ENCODE results near the gene CLSTN3.

CLSTN3 gene

DNA sequence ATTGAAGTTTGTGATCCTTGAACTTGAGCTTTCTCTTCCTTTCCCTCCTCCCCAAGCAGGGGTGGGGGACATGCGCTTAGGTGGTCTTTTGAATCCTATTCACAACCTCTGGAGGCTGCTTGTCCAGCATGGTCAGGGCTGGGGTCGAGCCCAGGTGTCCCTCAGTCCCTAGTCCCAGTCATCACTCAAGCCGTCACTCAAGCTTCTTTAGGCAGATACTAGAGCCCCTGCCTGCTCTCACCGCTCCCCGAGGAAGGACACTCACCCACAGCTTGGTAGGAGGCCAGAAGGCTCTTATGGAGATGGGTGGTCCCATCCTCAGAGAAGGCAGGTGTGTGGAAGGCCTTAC is 20.6 kb upstream of the CLSTN3 start:
- H3K36me3 ChIP-seq (ENCODE audit: control insufficient read depth in 2 of 2, insufficient read depth in 1 of 2, low read length in 2 of 2), result peaks cover 0 to 5% of the 10 kb centered on the region in 2 experiments; a peak in 1 of 3 replicates
- H3K4me3 ChIP-seq (ENCODE audit: low read depth, low read length), result no peak overlapping the region
- no peaks in the 10 kb centered on the region for H3K4me1 ChIP-seq (ENCODE audit: control insufficient read depth, insufficient read depth, low read length)
- ChIA-PET POLR2A (interaction anchor here (0.8 to 3.2 kb wide), 2 partner anchors 164 to 166 kb away, joined by 4 to 20 read pairs; partner anchors contain the start of genes C12orf57 and RNU7-1), CTCF (interaction anchor here (0.5 to 4.3 kb wide), 17 partner anchors 16 to 621 kb away, joined by 3 to 24 read pairs (median 4); partner anchors contain the start of genes C12orf57, C1R, LPCAT3 and RNU7-1)
- TF ChIP-seq ZNF843 (tag by site-specific recombination; IDR thresholded peaks at IDR 0.05) (no peak), KLF9 (tag by site-specific recombination; IDR thresholded peaks at IDR 0.05; ENCODE audit: low read depth) (no peak)
- no peaks in the 10 kb centered on the region for H3K9me3 ChIP-seq (ENCODE audit: control insufficient read depth, insufficient read depth, low read depth, low read length)
- H3K27ac ChIP-seq (ENCODE audit: extremely low read depth, low read depth, low read length), result no peak overlapping the region

DNA sequence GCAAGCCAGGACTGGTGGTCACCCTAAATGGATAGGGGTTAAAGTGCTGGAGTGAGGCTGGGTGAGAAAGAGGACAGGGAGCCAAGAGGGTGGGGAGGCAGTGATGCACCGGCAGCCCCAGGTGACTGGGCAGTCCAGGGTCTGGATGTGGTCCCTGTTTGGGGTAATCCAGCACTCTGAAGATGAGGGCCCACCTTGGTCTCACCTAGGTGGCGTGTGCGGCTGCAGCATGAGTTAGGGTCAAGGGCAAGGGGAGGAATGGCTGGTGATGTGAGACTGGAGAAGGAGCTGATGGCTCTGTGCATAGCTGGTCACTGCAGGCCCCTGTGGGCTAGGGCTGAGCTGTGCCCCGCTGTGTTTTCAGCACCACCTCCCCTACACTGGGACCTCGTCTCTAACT is 19.5 kb upstream of the CLSTN3 start:
- no peaks in the 10 kb centered on the region for H3K4me1 ChIP-seq (ENCODE audit: control insufficient read depth, insufficient read depth, low read length)
- H3K4me3 ChIP-seq (ENCODE audit: low read depth, low read length), result no peak overlapping the region
- H3K9me3 ChIP-seq (ENCODE audit: control insufficient read depth, insufficient read depth, low read depth, low read length), result no peaks in the 10 kb centered on the region
- POLR2A ChIA-PET, result interaction anchor here (1.2 to 2.2 kb wide), 2 partner anchors 166 to 243 kb away, joined by 3 to 9 read pairs; partner anchors contain the start of genes C12orf57, RNU7-1 and TPI1
- peaks cover 0 to 5% of the 10 kb centered on the region in 2 experiments; a peak in 1 of 3 replicates for H3K36me3 ChIP-seq (ENCODE audit: control insufficient read depth in 2 of 2, insufficient read depth in 1 of 2, low read length in 2 of 2)
- H3K27ac ChIP-seq (ENCODE audit: extremely low read depth, low read depth, low read length), result no peak overlapping the region
- no peak for TF ChIP-seq ZNF174 (tag by site-specific recombination; IDR thresholded peaks at IDR 0.05)
- no peak for TF ChIP-seq ZFP37 (tag by site-specific recombination; IDR thresholded peaks at IDR 0.05)
- no peak for TF ChIP-seq ZNF830 (tag by site-specific recombination; IDR thresholded peaks at IDR 0.05; ENCODE audit: low read depth)
- no peak for TF ChIP-seq ZNF610 (tag by site-specific recombination; IDR thresholded peaks at IDR 0.05; ENCODE audit: borderline replicate concordance)
- TF ChIP-seq, protein P1, sequence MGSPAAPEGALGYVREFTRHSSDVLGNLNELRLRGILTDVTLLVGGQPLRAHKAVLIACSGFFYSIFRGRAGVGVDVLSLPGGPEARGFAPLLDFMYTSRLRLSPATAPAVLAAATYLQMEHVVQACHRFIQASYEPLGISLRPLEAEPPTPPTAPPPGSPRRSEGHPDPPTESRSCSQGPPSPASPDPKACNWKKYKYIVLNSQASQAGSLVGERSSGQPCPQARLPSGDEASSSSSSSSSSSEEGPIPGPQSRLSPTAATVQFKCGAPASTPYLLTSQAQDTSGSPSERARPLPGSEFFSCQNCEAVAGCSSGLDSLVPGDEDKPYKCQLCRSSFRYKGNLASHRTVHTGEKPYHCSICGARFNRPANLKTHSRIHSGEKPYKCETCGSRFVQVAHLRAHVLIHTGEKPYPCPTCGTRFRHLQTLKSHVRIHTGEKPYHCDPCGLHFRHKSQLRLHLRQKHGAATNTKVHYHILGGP (tag by site-specific recombination; IDR thresholded peaks at IDR 0.05), result no peak
- TF ChIP-seq ZNF664 (tag by site-specific recombination; IDR thresholded peaks at IDR 0.05), result no peak
- no peak for TF ChIP-seq OSR2 (tag by site-specific recombination; IDR thresholded peaks at IDR 0.05)
- TF ChIP-seq, protein P2, sequence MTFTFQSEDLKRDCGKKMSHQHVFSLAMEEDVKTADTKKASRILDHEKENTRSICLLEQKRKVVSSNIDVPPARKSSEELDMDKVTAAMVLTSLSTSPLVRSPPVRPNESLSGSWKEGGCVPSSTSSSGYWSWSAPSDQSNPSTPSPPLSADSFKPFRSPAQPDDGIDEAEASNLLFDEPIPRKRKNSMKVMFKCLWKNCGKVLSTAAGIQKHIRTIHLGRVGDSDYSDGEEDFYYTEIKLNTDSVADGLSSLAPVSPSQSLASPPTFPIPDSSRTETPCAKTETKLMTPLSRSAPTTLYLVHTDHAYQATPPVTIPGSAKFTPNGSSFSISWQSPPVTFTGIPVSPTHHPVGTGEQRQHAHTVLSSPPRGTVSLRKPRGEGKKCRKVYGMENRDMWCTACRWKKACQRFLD (tag by site-specific recombination; IDR thresholded peaks at IDR 0.05), result no peak
- no peak for TF ChIP-seq BCL11B (tag by site-specific recombination; IDR thresholded peaks at IDR 0.05; ENCODE audit: low read depth)
- no peak for TF ChIP-seq ZBTB20 (tag by site-specific recombination; IDR thresholded peaks at IDR 0.05)
- TF ChIP-seq, protein P3, sequence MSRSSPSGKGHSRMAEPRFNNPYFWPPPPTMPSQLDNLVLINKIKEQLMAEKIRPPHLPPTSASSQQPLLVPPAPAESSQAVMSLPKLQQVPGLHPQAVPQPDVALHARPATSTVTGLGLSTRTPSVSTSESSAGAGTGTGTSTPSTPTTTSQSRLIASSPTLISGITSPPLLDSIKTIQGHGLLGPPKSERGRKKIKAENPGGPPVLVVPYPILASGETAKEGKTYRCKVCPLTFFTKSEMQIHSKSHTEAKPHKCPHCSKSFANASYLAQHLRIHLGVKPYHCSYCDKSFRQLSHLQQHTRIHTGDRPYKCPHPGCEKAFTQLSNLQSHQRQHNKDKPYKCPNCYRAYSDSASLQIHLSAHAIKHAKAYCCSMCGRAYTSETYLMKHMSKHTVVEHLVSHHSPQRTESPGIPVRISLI (tag by site-specific recombination; IDR thresholded peaks at IDR 0.05), result no peak
- CTCF ChIA-PET, result interaction anchor here (0.6 to 4.3 kb wide), 15 partner anchors 10 to 496 kb away, joined by 3 to 46 read pairs (median 6); partner anchors contain the start of genes C12orf57, C1R, RNU7-1 and SPSB2

DNA sequence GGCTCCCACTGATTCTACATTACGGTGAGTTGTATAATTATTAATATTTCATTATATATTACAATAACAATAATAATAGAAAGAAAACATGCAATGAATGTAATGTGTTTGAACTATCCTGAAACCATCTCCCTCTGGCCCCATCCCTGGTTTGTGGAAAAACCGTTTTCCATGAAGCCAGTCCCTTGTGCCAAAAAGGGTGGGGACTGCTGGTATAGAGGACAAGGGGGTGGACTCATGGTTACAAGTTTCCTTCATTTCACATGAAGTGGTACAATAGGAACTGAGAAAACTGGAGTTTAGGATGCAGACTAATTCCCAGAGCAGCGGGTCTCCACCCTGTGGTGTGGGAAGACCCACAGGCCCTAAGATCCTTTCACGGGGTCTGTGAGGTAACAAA is 18.1 kb upstream of the CLSTN3 start:
- Histone ChIP-seq H3K4me3 (ENCODE audit: low read depth, low read length) (no peak overlapping the region), H3K27ac (ENCODE audit: extremely low read depth, low read depth, low read length) (no peak overlapping the region), H3K4me1 (ENCODE audit: control insufficient read depth, insufficient read depth, low read length) (no peaks in the 10 kb centered on the region), H3K9me3 (ENCODE audit: control insufficient read depth, insufficient read depth, low read depth, low read length) (no peaks in the 10 kb centered on the region), H3K36me3 (ENCODE audit: control insufficient read depth in 2 of 2, insufficient read depth in 1 of 2, low read length in 2 of 2) (peaks cover 0 to 3% of the 10 kb centered on the region in 2 experiments; a peak in 1 of 3 replicates)
- POLR2A ChIA-PET, result interaction anchor here (2.2 kb wide), 1 partner anchor 168 kb away, joined by 9 read pairs; the partner anchor contains the start of genes C12orf57 and RNU7-1
- CTCF ChIA-PET, result interaction anchor here (0.9 to 4.0 kb wide), 13 partner anchors 11 to 240 kb away, joined by 3 to 46 read pairs (median 9); partner anchors contain the start of genes C12orf57, C1R, RNU7-1 and SPSB2
- TF ChIP-seq, protein P4, sequence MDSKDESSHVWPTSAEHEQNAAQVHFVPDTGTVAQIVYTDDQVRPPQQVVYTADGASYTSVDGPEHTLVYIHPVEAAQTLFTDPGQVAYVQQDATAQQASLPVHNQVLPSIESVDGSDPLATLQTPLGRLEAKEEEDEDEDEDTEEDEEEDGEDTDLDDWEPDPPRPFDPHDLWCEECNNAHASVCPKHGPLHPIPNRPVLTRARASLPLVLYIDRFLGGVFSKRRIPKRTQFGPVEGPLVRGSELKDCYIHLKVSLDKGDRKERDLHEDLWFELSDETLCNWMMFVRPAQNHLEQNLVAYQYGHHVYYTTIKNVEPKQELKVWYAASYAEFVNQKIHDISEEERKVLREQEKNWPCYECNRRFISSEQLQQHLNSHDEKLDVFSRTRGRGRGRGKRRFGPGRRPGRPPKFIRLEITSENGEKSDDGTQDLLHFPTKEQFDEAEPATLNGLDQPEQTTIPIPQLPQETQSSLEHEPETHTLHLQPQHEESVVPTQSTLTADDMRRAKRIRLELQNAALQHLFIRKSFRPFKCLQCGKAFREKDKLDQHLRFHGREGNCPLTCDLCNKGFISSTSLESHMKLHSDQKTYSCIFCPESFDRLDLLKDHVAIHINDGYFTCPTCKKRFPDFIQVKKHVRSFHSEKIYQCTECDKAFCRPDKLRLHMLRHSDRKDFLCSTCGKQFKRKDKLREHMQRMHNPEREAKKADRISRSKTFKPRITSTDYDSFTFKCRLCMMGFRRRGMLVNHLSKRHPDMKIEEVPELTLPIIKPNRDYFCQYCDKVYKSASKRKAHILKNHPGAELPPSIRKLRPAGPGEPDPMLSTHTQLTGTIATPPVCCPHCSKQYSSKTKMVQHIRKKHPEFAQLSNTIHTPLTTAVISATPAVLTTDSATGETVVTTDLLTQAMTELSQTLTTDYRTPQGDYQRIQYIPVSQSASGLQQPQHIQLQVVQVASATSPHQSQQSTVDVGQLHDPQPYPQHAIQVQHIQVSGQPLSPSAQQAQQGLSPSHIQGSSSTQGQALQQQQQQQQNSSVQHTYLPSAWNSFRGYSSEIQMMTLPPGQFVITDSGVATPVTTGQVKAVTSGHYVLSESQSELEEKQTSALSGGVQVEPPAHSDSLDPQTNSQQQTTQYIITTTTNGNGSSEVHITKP (tag by site-specific recombination; IDR thresholded peaks at IDR 0.05), result no peak
- TF ChIP-seq ZNF701 (tag by site-specific recombination; IDR thresholded peaks at IDR 0.05) (no peak), ZNF239 (tag by site-specific recombination; IDR thresholded peaks at IDR 0.05) (no peak)

Data from HEK293 (cell line).